NCI-H748 (cell line): ENCODE results near the gene SPON1.
A peak's percentile ranks its signal among the peaks of the same experiment; 100 is the strongest.
"Not testable (repeated sequence)": the region's sequence is repeated elsewhere in the genome, so short reads cannot be mapped to it uniquely, and the experiment has no call there.

ENCODE experiments used
- DNase-seq: peaks from one replicate; lab custom pipeline; 2025; ENCODE audit not compliant: unreplicated experiment; lab: John Stamatoyannopoulos, UW

Gene SPON1

DNA sequence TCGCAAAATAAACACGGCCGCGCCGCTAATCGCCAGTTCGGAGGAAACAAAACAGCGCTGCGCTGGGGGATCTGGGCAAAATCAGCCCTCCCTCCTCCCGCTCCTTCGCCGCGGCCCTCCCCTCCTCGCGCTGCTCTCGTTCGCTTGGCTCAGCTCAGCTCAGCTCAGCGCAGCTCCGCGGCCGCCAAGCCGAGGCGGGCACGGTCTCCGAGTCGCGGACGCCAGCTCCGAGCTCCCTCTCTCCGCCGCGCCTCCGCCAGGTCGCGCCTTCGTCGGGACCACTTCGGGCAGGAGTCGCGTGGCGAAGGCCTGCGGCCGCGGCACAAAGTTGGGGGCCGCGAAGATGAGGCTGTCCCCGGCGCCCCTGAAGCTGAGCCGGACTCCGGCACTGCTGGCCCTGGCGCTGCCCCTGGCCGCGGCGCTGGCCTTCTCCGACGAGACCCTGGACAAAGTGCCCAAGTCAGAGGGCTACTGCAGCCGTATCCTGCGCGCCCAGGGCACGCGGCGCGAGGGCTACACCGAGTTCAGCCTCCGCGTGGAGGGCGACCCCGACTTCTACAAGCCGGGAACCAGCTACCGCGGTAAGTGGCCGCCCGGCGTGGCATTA, at the start of gene SPON1:
SPON1 (plus strand) TSS at position 162 of the 607 bp plus-strand sequence; CDS start at position 344, 182 bp downstream.
- DNase-seq, result peak; percentile 77

DNA sequence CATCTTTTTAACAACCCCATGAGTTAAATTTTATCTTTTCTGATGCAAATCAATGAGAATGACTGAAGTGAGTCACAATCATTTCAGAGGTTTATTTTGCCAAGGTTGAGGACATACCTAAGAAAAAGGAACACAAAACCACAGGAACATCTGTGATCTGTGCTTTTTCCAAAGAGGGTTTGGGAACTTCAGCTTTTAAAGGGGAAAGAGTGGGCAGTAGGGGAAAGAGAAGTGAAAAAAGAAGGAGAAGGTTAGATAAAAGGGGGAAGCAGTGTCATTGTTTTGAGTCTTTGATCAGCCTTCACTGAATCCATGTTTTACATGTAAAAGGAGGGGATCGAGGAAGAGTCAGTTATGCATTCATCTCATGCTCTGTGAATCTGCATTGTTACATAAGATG, 45.3 kb upstream of the SPON1 start:
- no peak for DNase-seq

DNA sequence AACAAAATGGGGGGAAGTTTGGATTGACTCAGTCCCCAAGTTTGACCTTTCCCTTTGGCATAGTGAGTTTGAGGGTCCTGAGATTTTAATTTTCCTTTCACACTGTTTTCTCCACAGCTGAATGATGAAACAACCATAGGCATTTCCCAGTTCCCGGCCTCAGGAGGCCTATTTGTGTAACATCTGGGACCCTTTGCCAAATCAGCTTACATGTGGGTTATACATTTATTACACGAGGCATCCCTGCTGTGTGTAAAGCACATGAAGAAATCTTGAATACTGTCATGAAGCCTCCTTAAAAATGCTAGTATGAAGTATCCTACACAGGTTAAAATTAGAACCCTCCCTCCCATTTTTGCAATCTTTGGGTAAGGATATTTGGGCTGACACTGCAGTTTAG, 44.6 kb upstream of the SPON1 start:
- no peak for DNase-seq

DNA sequence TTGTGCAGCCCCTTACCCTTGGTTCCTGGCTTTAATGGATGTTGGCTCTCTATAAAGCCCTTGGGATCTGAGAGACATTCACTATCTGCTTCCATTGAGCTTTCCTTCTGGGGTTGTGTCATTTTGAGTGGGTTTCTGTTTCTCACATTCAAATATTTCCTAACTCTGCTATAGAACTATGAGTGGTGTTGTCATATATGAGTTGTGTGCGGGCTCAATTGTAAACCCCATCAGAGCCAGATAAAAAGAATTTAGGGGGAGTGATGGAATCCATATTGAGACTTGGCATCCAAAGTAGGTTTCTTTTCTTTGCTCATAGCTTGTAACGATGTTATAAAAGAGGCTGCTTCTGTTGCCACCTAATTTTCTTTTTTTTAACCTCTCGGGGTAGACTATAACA, 41.8 kb upstream of the SPON1 start:
- no peak for DNase-seq

DNA sequence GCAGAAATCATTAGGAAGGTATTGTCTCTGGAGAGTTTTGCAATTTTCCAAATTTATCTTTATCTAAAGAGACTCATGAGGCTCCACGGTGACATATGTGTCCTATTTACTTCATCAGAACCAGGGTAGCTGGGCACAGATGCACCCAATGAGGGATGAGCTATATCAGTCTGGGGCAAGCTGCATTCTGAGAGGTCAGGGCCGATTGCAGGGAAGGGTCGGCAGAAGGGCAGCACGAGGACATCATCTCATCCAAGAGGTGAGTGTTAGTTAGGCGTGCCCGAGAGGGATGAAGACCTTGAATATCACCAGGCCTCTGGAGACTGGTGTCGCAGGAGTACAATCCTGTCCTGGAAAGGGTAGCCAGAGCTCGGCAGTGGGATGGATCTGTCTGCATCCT, 41.0 kb upstream of the SPON1 start:
- DNase-seq, result no peak

DNA sequence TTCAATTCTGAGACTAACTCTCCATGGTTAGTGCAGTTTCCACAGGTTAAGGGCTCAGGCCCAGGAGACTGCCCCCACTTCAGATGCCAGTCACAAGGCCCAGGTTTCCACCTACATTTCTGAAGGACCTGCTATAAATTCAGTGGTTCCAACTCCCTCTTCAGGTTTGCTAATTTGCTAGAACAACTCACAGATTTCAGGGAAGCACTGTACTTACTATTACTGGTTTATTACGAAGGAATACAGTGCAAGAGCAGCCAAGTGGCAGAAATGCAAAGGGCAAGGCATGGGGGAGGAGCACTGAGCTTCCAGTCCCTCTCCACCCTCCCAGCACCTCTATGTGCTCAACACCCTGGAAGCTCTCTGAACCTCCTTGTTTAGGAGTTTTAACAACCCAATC, 39.3 kb upstream of the SPON1 start:
- no peak for DNase-seq

DNA sequence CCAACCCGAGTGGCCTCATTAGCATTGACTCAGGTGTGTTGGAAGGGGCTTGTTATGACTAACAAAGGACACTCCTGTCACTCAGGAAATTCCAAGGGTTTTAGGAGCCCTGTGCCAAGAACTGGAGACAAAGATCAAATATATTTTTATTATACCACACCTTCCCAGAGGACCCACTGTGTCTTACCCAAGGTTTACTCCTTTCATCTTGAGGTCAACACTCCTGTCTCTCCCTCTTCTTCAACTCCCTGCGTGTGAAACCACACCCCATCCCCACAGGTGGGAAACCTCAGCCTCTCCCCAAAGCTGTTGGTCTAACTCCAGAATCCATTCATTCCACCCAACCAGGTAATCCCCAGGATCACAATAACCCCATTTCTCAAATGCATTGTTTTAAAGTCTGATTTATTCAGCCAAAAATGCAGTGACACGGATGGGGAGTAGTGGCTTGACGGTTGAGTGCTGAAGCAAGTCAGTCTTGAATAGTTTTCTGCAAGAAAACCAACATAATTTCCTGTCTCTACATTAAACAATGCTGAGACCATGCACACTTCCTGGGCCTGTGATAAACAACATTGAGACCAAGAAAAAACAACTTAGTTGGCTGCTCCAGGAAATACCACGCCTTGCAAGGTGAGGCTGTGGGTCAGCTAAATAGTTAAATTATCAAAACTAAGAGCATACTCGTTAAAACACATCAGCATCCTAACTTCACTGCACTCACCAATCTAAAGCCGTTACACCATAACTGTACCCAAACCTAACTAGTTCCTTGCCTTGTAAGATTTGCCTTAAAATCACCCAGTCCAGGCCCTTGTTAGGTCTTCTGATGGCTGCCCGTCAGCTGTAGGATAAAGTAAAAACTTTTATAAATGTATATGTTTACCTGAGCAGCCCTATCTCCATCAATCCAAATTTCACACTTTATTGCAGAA, 38.5 kb upstream of the SPON1 start:
- no peak for DNase-seq

DNA sequence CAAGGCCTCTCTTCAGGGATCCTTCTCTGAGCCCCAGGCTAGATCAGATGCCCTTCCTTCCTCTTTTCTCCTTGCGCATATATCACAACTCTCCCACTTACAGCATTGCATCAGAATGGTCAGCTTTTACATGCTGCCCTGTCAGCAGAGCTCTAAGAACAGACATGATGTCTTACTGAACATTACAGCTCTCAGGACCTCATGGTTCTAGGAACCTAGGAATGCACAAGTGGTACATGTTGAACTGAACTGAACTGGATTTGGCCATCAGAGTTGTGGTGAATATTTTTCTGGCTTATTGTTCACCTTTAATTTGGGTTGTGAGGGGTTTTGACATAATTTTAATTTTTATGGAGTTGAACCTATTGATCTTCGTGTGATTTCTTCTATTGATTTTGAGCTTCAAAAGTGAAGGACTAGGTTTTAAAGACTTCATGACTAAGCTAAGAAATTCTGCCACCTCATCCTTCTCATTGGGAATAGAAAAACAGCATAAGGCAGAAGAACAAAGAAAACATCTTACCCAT, 37.7 kb upstream of the SPON1 start:
- no peak for DNase-seq

DNA sequence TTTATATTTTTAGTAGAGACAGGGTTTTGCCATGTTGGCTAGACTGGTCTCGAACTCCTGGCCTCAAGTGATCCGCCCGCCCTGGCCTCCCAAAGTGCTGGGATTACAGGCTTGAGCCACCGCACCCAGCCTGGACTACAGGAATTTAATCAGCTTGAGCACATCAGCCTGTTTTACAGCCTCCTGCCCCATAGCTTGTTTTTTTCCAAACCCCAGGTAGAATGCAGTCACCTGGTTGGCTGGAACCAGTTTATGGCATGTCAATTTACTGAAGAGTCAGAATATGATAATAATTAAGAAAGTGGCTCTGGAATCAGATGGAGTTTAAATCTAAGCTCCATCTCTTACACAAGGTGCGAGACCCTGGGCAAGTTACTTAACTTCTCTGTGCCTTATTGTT, 36.2 kb upstream of the SPON1 start:
- not testable (repeated sequence) for DNase-seq

DNA sequence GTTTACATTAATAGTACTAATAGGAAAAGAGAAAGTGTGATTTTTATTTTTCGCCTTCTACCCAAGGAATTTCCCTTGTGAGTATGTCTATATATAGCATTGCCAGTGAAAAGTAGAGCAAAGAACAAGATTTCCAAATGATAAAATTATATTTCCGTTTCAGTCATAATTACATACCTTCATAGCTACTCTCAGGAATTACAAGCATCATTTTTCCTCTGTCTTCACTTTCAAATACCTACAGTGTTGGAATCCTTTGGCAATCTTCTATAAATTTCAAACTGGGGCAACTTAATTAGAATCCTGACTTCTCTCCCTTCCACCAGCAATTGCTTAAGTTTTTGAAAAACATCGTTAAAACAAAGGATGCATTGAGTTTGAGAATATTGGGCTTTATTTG, 35.5 kb upstream of the SPON1 start:
- no peak for DNase-seq

DNA sequence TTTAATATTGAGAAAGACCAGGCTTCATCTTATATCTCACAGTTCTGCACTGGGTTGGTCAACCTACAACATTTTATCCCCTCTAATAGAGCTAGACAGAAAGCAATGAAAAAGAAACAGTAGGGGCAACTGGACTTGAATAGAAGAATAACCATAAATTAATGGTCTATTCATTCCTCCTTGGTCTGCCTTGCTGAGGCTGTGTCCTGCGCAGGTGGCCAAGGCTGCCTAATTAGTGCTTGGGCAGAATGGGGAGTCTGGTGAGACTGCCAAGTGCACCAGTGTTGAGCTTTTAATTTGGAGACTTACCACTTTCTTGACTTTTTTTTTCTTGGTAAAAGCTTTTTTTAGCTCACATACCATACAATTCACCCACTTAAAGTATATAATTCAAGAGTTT, 35.0 kb upstream of the SPON1 start:
- no peak for DNase-seq

DNA sequence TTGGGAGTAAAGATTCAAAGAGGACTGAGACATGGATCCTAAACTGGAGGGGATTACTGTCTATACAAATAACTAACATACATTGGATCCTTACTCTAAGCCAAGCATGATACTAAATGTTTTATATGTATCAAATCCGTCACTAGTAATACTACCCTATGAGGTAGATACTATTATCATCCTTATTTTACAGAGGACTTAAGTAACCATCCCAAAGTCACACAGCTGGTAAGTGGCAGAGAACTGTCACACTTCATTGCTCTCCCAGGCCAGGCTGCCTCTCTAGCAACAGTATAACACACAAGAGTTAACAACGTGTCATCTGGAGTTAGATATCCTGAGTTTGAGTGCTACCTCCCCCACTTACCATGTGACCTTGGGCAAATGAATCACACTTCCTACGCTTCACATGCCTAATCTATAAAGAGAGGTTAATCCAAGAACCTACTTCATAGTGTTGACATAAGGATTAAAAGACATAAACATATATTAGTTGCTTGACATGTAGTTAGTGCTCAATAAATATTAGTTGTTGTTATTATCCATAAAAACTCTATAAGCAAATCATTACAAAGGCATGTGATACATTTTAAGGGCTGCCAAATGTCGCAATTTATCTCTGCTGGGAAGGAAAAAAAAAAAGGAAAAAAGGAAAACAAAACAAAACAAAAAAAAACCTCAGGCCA, 33.8 kb upstream of the SPON1 start:
- no peak for DNase-seq

DNA sequence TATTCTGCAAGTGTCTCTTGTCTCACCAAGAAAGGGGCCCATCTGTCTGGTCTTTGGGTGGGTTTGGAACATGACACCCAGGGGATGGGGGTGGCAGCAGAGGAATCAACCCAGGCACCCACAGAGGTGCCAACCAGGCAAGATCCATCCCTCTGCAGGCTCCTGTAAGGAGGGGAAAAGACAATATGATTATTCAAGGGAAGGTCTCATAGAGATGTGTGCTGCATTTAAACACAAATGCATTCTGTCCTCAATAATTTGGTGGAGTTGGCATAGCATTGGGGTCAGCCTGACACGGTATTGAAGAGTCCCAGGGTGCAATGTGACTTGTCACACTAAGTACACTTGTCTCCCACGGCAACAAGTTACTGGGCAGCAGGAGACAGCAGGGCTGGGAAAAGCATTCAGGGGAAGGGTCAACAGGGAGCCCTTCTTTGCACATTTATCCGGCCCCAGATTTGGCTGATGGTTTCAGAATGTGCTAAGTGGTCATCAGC, 33.1 kb upstream of the SPON1 start:
- DNase-seq, result no peak

DNA sequence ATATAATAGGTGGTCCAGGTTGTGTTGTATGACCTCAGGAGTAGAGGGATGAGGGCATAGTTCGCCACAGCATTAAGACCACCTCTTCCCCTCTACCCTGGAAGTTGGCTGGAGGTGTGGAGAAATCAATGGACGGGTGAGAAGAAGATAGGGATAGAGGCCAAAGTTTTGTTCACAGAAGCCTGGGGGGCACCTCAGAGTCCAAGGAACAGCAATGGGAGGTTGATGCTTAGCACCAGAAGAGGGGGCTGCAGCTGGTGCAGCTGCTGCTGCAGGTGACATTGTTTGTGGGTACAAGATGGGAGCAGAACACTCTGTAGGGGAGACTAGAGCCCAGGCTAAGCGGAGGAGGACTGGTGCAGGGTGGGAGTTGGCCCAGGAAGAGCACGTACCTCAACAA, 31.2 kb upstream of the SPON1 start:
- no peak for DNase-seq

DNA sequence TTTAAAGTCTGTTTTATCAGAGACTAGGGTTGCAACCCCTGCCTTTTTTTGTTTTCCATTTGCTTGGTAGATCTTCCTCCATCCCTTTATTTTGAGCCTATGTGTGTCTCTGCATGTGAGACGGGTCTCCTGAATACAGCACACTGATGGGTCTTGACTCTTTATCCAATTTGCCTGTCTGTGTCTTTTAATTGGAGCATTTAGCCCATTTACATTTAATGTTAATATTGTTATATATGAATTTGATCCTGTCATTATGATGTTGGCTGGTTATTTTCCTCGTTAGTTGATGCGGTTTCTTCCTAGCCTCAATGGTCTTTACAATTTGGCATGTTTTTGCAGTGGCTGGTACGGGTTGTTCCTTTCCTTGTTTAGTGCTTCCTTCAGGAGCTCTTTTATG, 25.4 kb upstream of the SPON1 start:
- DNase-seq, result not testable (repeated sequence)

DNA sequence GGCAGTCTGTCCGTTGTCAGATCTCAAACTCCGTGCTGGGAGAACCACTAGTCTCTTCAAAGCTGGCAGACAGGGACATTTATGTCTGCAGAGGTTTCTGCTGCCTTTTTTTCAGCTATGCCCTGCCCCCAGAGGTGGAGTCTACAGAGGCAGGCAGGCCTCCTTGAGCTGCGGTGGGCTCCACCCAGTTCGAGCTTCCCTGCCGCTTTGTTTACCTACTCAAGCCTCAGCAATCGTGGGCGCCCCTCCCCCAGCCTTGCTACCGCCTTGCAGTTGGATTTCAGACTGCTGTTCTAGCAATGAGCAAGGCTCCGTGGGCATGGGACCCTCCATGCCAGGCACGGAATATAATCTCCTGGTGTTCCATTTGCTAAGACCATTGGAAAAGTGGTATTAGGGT, 23.7 kb upstream of the SPON1 start:
- DNase-seq, result peak; percentile 14

DNA sequence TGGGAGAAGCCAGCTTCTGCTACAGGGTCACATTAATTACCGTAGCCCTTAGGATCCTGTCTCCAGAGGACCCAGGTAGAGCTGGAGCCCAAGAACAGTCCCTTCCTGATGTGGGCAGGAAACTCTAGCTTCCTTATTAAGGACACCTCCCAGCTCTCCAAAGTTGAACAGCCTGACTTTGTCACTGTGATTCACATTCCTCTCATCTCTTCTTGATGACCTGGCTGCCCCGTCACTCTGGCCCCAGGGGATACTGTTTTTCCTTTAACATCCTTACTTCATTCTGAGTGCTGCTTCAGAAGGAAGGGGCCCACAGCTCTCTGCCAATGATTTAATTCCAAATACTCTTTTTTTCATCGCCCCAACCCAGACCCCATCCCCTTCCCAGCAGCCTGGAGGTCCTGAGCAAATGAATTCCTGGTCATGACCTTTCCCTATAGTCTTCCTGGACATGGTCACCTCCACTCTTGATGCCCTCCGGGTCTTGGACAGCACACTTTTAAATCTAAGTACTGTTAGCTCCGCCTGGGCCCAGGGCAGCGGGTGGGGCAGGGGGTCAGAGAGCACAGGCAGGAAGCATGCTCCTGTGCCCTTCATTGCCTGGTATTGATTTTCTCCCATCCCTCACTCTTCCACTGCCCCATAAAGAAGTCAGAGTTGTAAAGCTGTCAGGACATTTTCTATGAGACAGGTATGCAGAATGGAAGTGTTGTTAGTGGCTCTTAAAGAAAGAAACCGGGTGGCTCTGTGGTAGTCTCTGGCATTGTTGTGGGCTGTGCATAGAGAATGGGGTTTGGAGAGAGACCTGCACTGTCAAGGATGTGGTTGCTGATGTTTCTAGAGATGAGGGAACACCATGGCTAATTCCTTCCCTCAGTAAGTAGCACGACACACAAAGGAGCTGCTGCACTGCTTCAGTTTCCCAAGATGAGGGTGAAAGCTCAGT, 22.3 kb upstream of the SPON1 start:
- DNase-seq, result no peak

DNA sequence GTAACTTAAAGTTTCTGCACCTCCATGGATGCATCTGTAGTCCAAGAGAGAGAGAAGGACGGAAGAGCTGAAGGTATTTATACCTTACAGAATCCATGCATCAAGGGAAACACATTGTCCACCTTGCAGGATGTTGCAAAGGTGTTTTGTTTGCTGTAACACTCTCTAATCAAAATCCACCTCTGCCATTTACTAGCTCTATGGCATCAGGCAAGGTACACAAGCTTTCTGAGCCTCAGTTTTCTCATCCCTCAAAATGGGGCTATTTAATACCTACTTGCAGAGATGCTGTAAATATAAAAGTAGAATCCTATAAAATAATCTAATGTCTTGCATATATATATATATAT, 21.6 kb upstream of the SPON1 start:
- no peak for DNase-seq

DNA sequence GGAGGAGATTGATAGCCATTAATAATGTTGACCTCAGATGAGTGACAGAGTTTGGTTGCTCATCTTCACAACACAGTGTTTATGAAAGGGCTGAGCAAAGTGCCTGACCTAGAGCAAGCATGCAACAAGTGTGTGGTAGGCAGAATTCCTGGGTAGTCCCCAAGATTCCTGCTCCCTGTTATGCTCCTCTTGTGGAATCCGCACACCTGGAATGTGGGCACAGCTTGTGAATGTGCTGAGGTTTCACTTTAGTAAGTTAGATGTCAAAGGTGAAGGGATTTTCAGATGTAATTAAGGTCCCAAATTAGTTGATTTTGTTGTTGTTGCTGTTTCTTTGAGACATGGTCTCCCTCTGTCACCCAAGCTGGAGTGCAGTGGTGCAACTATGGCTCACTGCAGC, 20.7 kb upstream of the SPON1 start:
- no peak for DNase-seq

DNA sequence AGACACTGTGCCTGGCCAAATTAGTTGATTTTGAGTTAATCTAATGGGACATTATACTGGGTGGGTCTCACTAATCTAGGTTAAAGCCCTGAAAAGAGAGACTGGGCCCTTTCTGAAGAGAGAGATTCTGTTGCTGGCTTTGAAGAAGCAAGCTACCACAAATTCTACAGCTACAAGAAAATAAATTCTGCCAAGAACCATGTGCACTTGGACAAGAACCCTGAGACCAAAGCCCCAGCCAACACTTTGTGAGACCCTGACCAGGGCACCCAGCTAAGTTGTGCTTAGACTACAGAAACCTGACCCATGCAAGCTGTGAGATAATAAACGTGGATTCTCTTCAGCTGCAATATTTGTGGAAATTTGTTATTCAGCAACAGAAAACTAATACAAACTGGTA, 20.1 kb upstream of the SPON1 start:
- DNase-seq, result no peak

DNA sequence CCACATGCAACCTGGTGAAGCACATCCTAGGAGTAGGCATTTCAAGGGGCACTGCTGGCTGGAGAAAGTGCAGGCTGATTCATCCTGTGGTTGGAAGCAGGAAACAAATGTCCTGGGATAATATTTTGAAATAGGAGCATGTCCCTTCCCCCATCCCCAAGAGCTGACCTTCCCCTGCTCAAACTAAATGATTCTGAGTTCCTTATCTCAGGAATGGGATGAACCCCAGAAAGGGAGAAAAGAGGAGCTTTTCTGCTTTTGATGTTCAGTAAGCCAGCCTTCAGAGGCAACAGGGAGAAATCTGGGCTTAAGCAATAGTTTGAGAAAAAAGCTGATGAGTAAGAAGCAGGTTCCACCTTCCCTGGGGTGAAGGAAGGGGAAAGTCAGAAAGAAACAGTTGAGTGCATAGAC, 19.5 kb upstream of the SPON1 start:
- DNase-seq, result no peak
